SJSA1 (cell line): ENCODE results near the gene CXCL1. TPM values are rescaled to one million over a fixed set of nuclear protein-coding genes. Genes with fewer than 3 reads are reported as not detected.

Source experiments
- DNase-seq, 2 experiments: peaks; one replicate each; pipeline ENCODE4 v3.0.0-alpha.2; 2015 to 2020; ENCODE audit warnings: low spot score in 2 of 2, low read depth in 1 of 2
- H3K27ac ChIP-seq: fragments of 250-450 bp; sonication (Bioruptor Pico); 2 replicates; pipeline ENCODE4 v1.5.1; 2020; ENCODE audit warnings: mild to moderate bottlenecking, moderate library complexity
- H3K27me3 ChIP-seq: fragments of 250-450 bp; sonication (Bioruptor Pico); replicated peaks from 2 replicates; pipeline ENCODE4 v1.5.1; 2020; ENCODE audit warnings: mild to moderate bottlenecking, moderate library complexity
- H3K36me3 ChIP-seq: fragments of 250-450 bp; sonication (Bioruptor Pico); 2 replicates; pipeline ENCODE4 v1.5.1; 2020; ENCODE audit warnings: mild to moderate bottlenecking
- H3K4me1 ChIP-seq: fragments of 250-450 bp; sonication (Bioruptor Pico); replicated peaks from 2 replicates; pipeline ENCODE4 v1.6.1; 2021; ENCODE audit warnings: mild to moderate bottlenecking
- H3K4me3 ChIP-seq: fragments of 250-450 bp; sonication (Bioruptor Pico); 2 replicates; pipeline ENCODE4 v1.5.1; 2020; ENCODE audit warnings: mild to moderate bottlenecking
- H3K9me3 ChIP-seq: fragments of 250-450 bp; sonication (Bioruptor Pico); replicated peaks from 2 replicates; pipeline ENCODE4 v1.5.1; 2020; ENCODE audit warnings: mild to moderate bottlenecking
- total RNA-seq: library from RNA; depleted of rRNA; stranded (reverse); fragments of >200 nt; shearing (Covaris generic); gene quantifications from 2 replicates; pipeline ENCODE4 v1.2.3, GENCODE V29; 2014

Gene CXCL1
- total RNA-seq, 1 experiment from 2014 or later, result 2.3 TPM

GRCh38 chr4:73872316-73873108 lies 3.3 kb downstream of the CXCL1 start:
- H3K4me1 ChIP-seq, result peaks cover 14% of the 10 kb centered on the region
- H3K36me3 ChIP-seq, result no peaks in the 10 kb centered on the region

GRCh38 chr4:73874386-73874785 lies 5.2 kb downstream of the CXCL1 start:
- no peaks in the 10 kb centered on the region for H3K4me1 ChIP-seq
- no peak overlapping the region for H3K4me3 ChIP-seq
- no peaks in the 10 kb centered on the region for H3K36me3 ChIP-seq
- no peak overlapping the region for H3K27ac ChIP-seq
- no peak for DNase-seq
- H3K27me3 ChIP-seq, result peaks cover 4% of the 10 kb centered on the region; the same call in 1 of the 2 replicates
- H3K9me3 ChIP-seq, result no peaks in the 10 kb centered on the region

More at GRCh38 chr4:73872316-73873108, 3.3 kb downstream of the CXCL1 start:
- Histone ChIP-seq H3K27ac (no peak overlapping the region), H3K4me3 (no peak overlapping the region), H3K27me3 (peaks cover 4% of the 10 kb centered on the region), H3K9me3 (no peaks in the 10 kb centered on the region)
- no peak for DNase-seq

- Histone ChIP-seq H3K9me3 (no peaks in the 10 kb centered on the region), H3K27ac (no peak overlapping the region), H3K27me3 (peaks cover 3% of the 10 kb centered on the region; the same call in 1 of the 2 replicates), H3K4me1 (no peaks in the 10 kb centered on the region), H3K36me3 (no peaks in the 10 kb centered on the region), H3K4me3 (no peak overlapping the region)
- DNase-seq, result no peak
Measured at GRCh38 chr4:73875401-73875800, 6.2 kb downstream of the CXCL1 start.

GRCh38 chr4:73883306-73883705 lies 14.1 kb downstream of the CXCL1 start:
- H3K4me1 ChIP-seq, result no peaks in the 10 kb centered on the region
- no peaks in the 10 kb centered on the region for H3K27me3 ChIP-seq
- H3K27ac ChIP-seq, result no peak overlapping the region

GRCh38 chr4:73885574-73886267 lies 16.5 kb downstream of the CXCL1 start:
- no peak overlapping the region for H3K27ac ChIP-seq
- H3K4me3 ChIP-seq, result no peak overlapping the region
- H3K4me1 ChIP-seq, result no peaks in the 10 kb centered on the region
- H3K36me3 ChIP-seq, result no peaks in the 10 kb centered on the region
- no peaks in the 10 kb centered on the region for H3K9me3 ChIP-seq
- DNase-seq, result no peak
- no peaks in the 10 kb centered on the region for H3K27me3 ChIP-seq

More at GRCh38 chr4:73883306-73883705, 14.1 kb downstream of the CXCL1 start:
- H3K36me3 ChIP-seq, result no peaks in the 10 kb centered on the region
- DNase-seq, result no peak
- no peak overlapping the region for H3K4me3 ChIP-seq
- no peaks in the 10 kb centered on the region for H3K9me3 ChIP-seq

- no peak for DNase-seq
- Histone ChIP-seq H3K27ac (no peak overlapping the region), H3K36me3 (no peaks in the 10 kb centered on the region), H3K4me1 (peaks cover 17% of the 10 kb centered on the region), H3K27me3 (no peaks in the 10 kb centered on the region), H3K9me3 (no peaks in the 10 kb centered on the region), H3K4me3 (no peak overlapping the region)
Measured at GRCh38 chr4:73891326-73891725, 22.1 kb downstream of the CXCL1 start.

- peaks cover 17% of the 10 kb centered on the region for H3K4me1 ChIP-seq
- H3K36me3 ChIP-seq, result no peaks in the 10 kb centered on the region
- peak in 1 of 2 experiments; percentile 51 for DNase-seq
- no peak overlapping the region; the same call in 1 of the 2 replicates for H3K27ac ChIP-seq
- no peaks in the 10 kb centered on the region for H3K27me3 ChIP-seq
- no peaks in the 10 kb centered on the region for H3K9me3 ChIP-seq
- H3K4me3 ChIP-seq, result no peak overlapping the region
Measured at GRCh38 chr4:73891739-73892405, 22.7 kb downstream of the CXCL1 start.

GRCh38 chr4:73892966-73893365 lies 23.8 kb downstream of the CXCL1 start:
- Histone ChIP-seq H3K4me1 (peaks cover 17% of the 10 kb centered on the region), H3K27ac (no peak overlapping the region), H3K9me3 (no peaks in the 10 kb centered on the region), H3K27me3 (no peaks in the 10 kb centered on the region), H3K36me3 (no peaks in the 10 kb centered on the region), H3K4me3 (no peak overlapping the region)
- no peak for DNase-seq

GRCh38 chr4:73894001-73894400 lies 24.8 kb downstream of the CXCL1 start:
- DNase-seq, result no peak
- Histone ChIP-seq H3K4me3 (no peak overlapping the region), H3K9me3 (no peaks in the 10 kb centered on the region; the same call in 1 of the 2 replicates), H3K36me3 (no peaks in the 10 kb centered on the region), H3K4me1 (peaks cover 17% of the 10 kb centered on the region), H3K27ac (no peak overlapping the region), H3K27me3 (no peaks in the 10 kb centered on the region)

- H3K9me3 ChIP-seq, result no peaks in the 10 kb centered on the region; the same call in 1 of the 2 replicates
- H3K27ac ChIP-seq, result no peak overlapping the region
- no peak for DNase-seq
- H3K4me1 ChIP-seq, result peaks cover 17% of the 10 kb centered on the region
- H3K27me3 ChIP-seq, result no peaks in the 10 kb centered on the region; the same call in 1 of the 2 replicates
- H3K4me3 ChIP-seq, result no peak overlapping the region
- H3K36me3 ChIP-seq, result no peaks in the 10 kb centered on the region
Measured at GRCh38 chr4:73895201-73896175, 26.3 kb downstream of the CXCL1 start.

- H3K36me3 ChIP-seq, result no peaks in the 10 kb centered on the region
- H3K9me3 ChIP-seq, result no peaks in the 10 kb centered on the region; the same call in 1 of the 2 replicates
- DNase-seq, result no peak
- no peak overlapping the region for H3K27ac ChIP-seq
- no peak overlapping the region for H3K4me3 ChIP-seq
- H3K4me1 ChIP-seq, result peaks cover 17% of the 10 kb centered on the region
- H3K27me3 ChIP-seq, result no peaks in the 10 kb centered on the region; the same call in 1 of the 2 replicates
Measured at GRCh38 chr4:73896416-73896815, 27.2 kb downstream of the CXCL1 start.

- Histone ChIP-seq H3K4me3 (no peak overlapping the region), H3K36me3 (no peaks in the 10 kb centered on the region), H3K4me1 (peaks cover 7% of the 10 kb centered on the region), H3K9me3 (no peaks in the 10 kb centered on the region; the same call in 1 of the 2 replicates), H3K27ac (no peak overlapping the region), H3K27me3 (no peaks in the 10 kb centered on the region; the same call in 1 of the 2 replicates)
- no peak for DNase-seq
Measured at GRCh38 chr4:73897380-73898136, 28.4 kb downstream of the CXCL1 start.
